SW480 (cell line): ENCODE results near the gene CABP1.

ENCODE experiments used
- DNase-seq: peaks from one replicate; pipeline ENCODE4 v3.0.0-alpha.2; 2016; ENCODE audit warnings: low spot score

The CABP1 gene

DNA sequence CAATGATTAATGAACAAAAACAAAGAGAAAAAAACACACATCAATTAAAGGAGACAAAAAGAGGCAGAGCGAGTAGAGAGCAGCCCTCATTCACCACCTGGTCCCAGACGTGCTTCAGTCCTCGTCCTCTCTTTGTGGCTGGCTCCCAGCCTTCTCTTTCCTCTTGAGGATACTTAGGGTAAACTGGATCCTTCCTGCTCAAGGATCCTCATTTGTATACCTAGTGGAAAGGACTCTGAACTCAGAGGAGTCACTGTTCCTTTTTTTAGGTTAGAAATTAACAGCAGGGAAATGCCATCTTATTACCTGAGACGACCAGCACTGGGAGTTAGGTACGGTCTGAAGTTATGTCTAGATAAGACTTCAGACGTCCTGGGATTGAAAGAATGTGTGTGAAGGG is 56.2 kb downstream of the CABP1 start:
- DNase-seq: no peak

DNA sequence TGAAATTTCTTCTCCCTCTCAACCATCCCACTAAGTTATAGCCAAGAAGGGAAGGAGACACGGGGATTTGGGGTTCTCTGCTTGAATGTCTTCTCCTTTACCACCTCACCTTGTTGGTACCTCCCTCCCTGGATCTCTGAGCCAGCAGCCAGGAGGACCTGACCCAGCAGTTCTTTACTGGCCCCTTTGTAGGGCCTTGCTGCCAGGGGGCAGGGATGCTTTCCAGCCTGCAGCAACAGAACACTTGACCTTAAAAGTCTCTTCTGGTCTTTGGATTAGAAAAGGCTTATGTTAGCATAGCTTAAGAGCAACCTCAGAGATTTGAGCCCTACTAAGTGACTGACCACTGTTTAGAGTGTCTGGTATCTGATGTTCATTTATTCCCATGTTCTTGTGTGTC is 56.9 kb downstream of the CABP1 start:
- no peak for DNase-seq

DNA sequence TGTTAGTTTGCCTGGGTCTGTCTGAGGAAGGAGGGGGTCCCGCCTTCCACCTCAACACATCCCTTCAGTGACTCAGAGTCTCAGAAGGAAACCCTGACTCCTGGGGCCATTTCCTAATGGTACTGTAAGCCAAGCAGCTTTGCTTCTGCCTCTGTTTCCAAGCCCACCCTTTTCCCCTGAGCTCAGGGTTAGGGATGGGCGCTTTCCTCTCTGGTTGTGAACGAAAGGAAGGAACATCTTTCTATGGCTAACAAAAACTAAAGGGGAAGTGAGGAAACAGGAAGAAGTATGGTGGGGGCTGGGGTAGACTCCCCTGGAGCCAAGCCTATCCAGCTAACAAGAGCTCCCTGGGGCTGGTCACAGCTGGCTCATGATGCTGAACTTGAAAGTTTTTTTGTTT is 58.2 kb downstream of the CABP1 start:
- DNase-seq: no peak

DNA sequence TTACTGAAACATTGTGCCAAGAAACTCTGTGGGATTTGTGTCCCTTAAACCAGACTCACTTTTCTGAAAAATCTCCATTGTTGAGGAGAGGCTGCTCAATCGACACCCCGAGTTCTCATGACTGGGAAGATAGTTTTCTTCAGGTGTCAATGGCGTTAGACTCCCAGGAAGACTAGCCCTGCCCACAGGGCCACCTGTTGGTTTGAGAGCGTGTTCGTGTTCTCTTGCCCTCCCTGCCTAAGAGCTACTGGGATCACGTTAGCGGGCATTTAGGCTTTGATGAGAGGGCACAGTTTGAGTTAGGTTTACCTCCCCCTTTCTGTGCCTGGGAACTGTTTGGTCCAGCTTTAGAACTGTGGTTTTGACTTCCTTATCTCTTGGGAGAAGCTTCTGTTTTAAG is 59.1 kb downstream of the CABP1 start:
- DNase-seq: no peak

DNA sequence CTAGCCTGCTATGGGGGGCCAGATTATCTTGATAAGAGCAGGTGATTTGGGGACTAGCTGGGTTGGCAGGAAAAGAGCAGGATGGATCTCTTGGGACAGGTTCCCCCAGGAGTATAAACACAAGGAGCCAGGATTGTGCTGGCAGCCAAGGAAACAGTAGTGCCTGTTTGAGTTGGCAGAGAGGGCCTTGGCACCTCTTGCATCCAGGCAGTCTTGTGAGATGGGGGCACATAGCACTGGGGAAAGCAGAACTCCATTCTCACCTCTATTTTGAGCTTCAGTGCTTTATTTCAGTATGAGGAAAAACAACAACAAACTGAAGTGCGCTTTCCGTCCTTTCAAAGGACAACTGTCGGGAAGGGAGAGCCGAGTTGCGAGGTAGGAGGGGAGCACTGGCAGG is 60.5 kb downstream of the CABP1 start:
- no peak for DNase-seq

DNA sequence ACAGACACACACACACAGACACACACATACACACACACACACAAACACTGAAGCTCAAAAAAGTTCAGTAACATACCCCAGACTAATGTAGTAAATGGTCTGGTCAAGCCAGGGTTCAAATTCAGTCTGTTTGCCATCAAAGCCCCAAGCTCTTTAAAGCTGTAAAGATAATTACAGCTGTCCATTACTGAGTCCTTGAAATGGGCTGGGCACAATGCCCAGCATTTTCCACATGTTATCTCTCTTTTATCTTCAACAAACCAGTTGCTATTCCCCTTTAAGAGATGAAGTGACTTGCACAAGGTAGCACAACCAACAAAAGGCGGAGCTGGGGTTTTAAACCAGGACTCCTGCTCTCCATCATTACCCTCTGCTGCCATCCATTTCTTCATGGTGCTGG is 62.2 kb downstream of the CABP1 start:
- DNase-seq: no peak

DNA sequence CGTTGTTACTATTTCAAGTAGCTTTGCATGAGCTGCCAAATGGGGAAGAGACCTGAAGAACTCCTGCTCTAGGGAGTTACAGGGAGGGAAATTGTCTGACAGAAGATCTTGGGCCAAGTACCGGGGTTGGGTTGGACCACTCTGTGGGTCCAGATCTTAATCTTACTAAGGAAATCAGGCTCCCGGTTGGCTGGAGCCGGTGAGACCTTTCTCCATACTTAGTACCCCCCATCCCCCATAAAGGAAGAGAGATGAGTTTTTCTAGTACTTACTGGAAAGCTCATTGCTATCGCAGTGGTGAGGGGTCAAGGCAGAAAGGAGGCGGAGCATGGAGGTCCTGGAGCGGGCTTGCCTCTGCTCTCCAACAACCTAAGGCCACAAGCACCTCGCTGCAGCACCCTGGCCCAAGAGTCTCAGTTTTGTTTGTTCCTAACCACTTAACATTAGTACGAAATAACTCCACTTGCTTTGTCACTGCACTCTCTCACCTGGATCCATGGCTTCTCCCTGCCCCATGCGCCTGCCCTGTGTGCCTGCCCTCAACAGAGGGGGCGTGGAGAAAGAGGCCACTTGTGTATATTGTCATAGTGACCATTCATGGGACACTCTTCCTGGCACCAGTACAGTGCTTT is 63.0 kb downstream of the CABP1 start:
- DNase-seq: no peak

DNA sequence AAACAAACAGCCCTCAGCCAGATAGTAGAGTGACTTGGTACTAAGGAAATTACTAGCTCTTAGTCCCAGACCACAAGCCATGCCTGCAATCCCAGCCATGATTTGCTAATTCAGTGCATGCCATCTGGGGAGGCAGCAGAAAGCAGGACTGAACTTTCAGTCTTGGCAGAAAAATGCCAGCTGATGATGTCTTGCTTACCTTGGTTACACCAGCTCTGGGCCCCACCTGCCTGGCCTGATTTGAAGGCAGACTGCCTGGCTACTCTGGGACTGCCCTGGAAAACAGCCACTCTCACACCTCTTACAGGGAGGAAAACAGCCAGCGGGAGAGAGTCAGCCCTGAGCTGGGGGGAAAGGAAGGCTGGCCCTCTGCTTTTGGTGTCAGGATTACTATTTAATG is 65.2 kb downstream of the CABP1 start:
- no peak for DNase-seq

DNA sequence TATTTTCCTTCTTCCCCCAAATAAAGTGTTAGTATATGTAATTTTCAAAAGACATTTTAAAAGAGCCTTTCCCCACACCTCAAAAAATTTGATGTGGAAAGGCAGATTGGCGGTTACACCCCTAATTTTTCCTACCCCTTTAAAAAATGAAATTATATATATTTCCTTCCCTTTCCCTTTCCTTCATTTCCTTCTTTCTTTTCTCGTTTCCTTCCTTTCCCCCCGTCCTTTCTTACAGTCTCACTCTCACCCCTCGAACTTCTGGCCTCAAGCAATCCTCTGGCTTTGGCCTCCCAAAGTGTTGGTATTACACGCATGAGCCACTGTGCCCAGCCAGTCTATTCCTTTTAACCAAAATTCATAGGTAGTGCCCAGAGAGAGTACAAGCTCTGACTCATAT is 65.6 kb downstream of the CABP1 start:
- DNase-seq: no peak

DNA sequence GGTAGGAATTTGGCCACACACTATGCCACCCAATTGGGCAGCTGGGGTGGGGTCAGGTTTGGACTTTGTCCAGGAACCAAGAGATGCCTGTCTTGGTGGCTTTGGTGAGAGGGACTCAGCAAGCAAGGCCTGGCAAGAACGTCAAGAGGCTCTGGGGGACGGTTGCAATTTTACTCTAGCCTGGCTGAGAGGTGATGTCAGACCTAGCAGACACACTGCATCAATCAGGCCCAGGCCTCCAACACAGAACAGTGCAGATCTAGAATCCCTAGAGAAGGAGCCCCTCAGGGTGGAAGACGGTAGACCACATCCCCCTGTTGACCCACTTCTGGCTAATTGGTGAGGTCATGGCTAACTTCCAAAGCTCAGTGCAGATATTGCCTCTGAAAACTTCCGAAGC is 68.2 kb downstream of the CABP1 start:
- no peak for DNase-seq

DNA sequence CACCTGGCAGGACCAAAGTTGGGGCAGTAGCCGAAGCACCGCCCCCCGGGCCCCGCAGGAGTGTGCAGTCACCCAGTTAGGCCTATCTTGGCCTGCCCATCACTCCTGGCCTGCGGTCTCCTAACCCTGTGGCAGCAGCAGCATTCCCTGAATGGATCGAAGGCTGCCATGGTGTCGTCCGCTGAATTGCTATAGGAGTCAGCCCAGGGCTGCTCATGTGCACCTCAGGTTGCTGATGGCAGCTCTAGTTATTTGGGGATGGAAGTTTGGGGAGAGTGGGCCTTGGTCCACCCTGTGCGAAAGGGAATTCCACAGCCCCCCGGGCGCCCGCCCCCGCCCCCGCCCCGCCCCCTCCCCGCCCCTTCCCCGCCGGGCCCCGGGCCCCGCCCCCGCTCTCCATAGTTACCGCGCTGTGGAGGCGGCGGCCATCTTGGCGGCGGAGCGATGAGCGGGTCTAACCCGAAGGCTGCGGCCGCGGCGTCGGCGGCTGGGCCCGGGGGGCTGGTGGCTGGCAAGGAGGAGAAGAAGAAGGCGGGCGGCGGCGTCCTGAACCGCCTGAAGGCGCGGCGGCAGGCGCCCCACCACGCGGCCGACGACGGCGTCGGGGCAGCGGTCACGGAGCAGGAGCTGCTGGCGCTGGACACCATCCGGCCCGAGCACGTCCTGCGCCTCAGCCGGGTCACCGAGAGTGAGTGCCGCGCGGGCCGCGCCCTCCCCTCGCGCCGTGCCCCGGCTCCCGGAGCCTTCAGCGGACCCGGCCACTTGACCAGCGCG is 69.8 kb downstream of the CABP1 start, which contains the start of gene UNC119B:
UNC119B (plus strand) TSS at position 428 of the 774 bp plus-strand sequence; CDS start at position 445, 17 bp downstream.
- DNase-seq: peak; percentile 63

DNA sequence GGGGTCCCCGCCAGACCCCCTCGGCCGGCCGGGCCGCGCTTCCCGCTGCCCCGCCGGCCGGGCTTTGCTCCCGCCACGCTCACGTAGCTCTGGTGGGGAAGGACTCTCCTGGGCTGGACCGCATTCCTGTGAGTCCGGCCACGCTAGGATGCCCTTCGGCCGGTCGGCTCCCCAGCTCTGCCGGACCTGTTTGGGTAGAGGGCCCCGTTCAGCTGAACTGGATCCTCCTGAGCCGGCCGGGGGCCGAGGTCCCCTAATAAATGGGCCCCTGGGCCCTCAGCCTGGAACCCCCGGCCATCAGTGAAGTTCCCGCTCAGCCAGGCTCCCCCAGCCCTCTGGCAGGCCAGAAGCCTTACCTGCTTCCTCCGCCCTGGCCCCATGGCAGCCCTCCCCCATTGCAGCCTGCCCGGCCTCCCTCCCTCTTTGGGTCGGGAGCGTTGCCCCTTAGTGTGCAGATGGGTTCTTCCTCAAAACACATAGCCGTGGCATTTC is 70.4 kb downstream of the CABP1 start:
- DNase-seq: no peak

DNA sequence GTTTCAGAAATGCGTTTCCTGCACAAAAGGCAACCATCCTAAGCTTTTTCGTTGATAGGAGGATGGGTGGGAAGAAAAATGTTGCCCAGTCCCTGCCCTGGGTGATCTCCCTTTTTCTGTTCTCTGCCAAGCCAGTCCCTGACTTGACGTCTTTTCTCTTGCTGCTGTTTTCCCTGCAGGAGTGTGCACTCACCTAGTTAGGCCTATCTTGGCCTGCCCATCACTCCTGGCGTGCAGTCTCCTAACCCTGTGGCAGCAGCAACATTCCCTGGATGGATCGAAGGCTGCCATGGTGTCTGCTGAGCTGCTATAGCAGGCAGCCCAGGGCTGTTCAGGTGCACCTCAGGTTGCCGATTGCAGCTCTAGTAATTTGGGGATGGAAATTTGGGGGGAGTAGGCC is 71.0 kb downstream of the CABP1 start:
- no peak for DNase-seq

DNA sequence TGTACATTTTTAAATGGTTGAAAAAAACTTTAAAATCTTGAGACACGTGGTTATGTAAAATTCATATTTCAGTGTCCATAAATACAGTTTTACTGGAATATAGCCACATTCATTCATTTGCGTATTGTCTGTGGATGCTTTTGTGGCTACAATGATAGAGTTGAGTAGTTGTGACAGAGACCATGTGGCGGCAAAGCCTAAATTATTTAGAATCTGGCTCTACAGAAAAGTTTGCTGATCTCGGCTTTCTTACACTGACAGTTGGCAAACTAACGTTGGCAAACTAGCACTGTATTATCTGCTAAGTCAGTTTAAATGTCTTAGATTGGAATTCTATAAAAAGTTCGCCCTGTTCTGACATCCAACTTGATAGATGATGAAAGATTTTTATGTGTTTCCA is 72.2 kb downstream of the CABP1 start:
- no peak for DNase-seq

DNA sequence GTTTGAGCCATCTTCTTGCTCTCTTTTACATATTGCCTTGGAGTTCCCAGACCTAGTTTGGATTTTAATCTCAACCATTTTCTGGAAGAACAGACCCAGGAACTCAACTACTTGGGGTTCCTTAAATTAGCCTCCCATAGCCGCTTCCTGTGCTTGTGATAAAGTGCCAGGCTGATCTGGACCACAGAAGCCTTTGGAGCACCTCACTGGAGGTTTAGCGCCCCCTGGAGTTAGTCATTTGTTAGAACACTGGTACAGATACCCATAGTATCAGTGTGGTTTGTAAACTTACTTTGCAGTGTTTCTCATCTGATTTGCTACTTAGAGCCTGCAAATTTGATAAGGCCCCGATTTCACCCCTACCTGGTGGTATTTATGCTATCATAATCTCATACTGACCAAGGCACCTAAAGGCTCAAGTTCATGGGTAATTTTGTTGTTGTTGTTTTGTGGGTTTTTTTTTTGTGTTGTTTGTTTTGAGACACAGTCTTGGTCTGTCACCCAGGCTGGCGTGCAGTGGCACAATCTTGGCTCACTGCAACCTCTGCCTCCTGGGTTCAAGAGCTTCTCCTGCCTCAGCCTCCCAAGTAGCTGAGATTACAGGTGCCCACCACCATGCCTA is 73.5 kb downstream of the CABP1 start:
- peak; percentile 72 for DNase-seq
